BJ (cell line): ENCODE data around the gene CDK14. TPM values are rescaled to one million over a fixed set of nuclear protein-coding genes. Genes with fewer than 3 reads are reported as not detected.

Experiments
- CTCF ChIA-PET: fragments of 350-600 bp; formaldehyde crosslinking; extraction: SDS; loops from one replicate; lab custom pipeline; 2021; ENCODE audit warnings: antibody characterized with exemption, inconsistent platforms; lab: Yijun Ruan, JAX
- POLR2A ChIA-PET: fragments of 300-600 bp; sonication (Branson Sonifier 250); formaldehyde crosslinking; extraction: SDS; loops from one replicate; lab custom pipeline; 2021; ENCODE audit warnings: antibody characterized with exemption; lab: Charles Lee
- DNase-seq: peaks from one replicate; pipeline ENCODE4 v3.0.0-alpha.2; 2011; ENCODE audit warnings: low read depth
- H3K27me3 ChIP-seq: 2 replicates; pipeline ENCODE4 v1.6.0; 2011; ENCODE audit warnings: low read length; ENCODE audit not compliant: control insufficient read depth, insufficient read depth
- H3K36me3 ChIP-seq: 2 replicates; pipeline ENCODE4 v1.5.1; 2011; ENCODE audit warnings: low read length; ENCODE audit not compliant: control insufficient read depth, insufficient read depth
- H3K4me3 ChIP-seq: 2 replicates; pipeline ENCODE4 v1.5.1; 2011; ENCODE audit warnings: low read depth, mild to moderate bottlenecking, control low read depth, low read length
- polyA plus RNA-seq: library from polyadenylated mRNA; depleted of rRNA; stranded (reverse); fragments of >200 nt; gene quantifications from 2 replicates; pipeline ENCODE4 v1.2.3, GENCODE V29; 2011
- TF ChIP-seq, protein P1 (sequence below): IDR thresholded peaks from 2 replicates; pipeline ENCODE4 v1.5.1; 2011; ENCODE audit warnings: low read depth, mild to moderate bottlenecking, control low read depth, inconsistent platforms, low read length, moderate library complexity; ENCODE audit not compliant: insufficient read depth

Gene CDK14
- polyA plus RNA-seq, 1 experiment: 6.7 TPM

DNA sequence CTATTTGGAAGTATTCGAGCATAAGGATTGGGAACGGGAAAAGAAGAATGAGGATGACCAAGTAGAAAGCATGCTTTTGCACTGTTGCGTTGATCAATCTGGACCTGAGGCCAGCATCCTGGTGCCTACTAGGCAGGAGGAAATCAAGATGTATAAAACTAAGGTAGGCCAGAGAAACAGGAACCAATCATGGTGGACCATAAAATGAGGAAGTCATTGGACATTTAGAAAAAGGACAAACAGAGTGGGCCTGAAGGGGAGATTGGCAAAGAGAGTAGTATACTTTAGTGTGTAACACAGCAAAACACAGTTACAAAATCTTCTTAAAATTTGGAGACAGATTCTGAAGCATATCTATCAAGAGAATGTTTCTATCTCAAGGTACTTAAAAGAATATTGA lies 497.1 kb downstream of the CDK14 start:
- CTCF ChIA-PET: no interaction called here
- TF ChIP-seq, protein P1, sequence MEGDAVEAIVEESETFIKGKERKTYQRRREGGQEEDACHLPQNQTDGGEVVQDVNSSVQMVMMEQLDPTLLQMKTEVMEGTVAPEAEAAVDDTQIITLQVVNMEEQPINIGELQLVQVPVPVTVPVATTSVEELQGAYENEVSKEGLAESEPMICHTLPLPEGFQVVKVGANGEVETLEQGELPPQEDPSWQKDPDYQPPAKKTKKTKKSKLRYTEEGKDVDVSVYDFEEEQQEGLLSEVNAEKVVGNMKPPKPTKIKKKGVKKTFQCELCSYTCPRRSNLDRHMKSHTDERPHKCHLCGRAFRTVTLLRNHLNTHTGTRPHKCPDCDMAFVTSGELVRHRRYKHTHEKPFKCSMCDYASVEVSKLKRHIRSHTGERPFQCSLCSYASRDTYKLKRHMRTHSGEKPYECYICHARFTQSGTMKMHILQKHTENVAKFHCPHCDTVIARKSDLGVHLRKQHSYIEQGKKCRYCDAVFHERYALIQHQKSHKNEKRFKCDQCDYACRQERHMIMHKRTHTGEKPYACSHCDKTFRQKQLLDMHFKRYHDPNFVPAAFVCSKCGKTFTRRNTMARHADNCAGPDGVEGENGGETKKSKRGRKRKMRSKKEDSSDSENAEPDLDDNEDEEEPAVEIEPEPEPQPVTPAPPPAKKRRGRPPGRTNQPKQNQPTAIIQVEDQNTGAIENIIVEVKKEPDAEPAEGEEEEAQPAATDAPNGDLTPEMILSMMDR: no peak
- Histone ChIP-seq H3K27me3 (no peaks in the 10 kb centered on the region), H3K36me3 (no peaks in the 10 kb centered on the region), H3K4me3 (no peak overlapping the region)
- no peak for DNase-seq
- POLR2A ChIA-PET: no interaction called here

DNA sequence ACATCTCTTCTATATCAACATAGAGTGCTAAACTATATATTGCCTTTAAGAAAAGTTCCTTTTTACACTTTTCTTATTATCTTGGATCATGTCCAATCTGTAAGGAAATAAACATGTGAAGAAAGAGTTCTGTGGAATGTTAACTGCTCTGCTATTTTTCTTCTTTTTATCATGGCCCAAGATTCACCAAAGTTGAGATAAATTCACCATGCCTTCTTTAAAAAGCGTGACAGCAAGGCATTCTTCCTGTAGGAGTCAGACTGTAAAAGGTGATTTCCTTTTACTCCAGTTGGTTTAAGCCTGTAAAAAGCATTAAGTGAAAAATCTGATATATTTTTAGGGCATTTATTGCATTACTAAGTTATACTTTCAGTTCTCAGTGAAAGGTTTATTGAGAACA lies 502.4 kb downstream of the CDK14 start:
- CTCF ChIA-PET: no interaction called here
- POLR2A ChIA-PET: no interaction called here
- Histone ChIP-seq H3K36me3 (no peaks in the 10 kb centered on the region), H3K27me3 (no peaks in the 10 kb centered on the region), H3K4me3 (no peak overlapping the region)
- peak; percentile 36 for DNase-seq
- TF ChIP-seq, protein P1: no peak

DNA sequence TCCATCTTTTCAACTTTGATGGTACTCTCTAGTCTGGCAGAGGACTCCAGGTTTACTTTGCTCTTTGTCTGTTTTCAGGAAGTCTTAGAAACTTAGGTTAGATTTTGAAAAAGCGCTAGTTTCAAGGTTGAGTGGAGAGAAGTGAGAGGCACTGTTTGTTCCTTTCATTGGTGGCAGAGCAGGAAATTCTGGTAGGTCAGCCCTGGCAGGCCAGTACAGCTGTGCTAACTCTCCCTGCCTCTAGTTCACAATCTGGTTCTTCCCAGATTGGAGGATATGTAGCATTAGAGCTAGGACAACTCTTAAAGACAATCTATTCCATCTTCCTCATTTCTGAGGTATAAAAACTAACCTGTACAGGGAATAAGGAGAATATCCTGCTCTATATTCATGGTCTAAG lies 507.2 kb downstream of the CDK14 start:
- Histone ChIP-seq H3K36me3 (no peaks in the 10 kb centered on the region), H3K27me3 (no peaks in the 10 kb centered on the region), H3K4me3 (no peak overlapping the region)
- TF ChIP-seq, protein P1: no peak
- no peak for DNase-seq
- ChIA-PET POLR2A (no interaction called here), CTCF (interaction anchor here (0.7 to 1.4 kb wide), 2 partner anchors 19 to 162 kb away, joined by 3 read pairs; no protein-coding TSS in a partner anchor)

DNA sequence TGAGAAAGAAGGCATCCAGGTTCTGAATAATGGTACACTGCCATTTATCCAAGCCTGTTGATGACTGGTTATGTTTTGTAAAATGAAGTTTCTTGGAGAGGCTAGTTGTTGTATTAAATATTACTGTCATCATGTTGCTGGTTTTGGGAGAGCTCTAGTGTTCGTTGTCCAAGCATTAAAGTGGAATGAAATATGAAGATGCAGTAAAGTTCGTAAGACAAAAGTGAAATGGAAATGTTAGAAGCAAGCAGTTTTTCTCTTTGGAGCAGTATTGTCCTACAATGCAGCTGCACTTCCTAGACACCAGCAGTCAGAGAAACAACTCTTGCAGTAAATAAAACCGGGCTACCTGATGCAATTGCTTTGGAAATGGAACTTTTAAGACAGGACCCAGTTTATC lies 511.3 kb downstream of the CDK14 start:
- H3K27me3 ChIP-seq: no peaks in the 10 kb centered on the region
- H3K36me3 ChIP-seq: peaks cover under 1% of the 10 kb centered on the region; the same call in 1 of the 2 replicates
- ChIA-PET POLR2A (no interaction called here), CTCF (interaction anchor here (0.9 kb wide), 1 partner anchor 12 kb away, joined by 4 read pairs; no protein-coding TSS in a partner anchor)
- TF ChIP-seq, protein P1: no peak
- H3K4me3 ChIP-seq: no peak overlapping the region
- DNase-seq: no peak

DNA sequence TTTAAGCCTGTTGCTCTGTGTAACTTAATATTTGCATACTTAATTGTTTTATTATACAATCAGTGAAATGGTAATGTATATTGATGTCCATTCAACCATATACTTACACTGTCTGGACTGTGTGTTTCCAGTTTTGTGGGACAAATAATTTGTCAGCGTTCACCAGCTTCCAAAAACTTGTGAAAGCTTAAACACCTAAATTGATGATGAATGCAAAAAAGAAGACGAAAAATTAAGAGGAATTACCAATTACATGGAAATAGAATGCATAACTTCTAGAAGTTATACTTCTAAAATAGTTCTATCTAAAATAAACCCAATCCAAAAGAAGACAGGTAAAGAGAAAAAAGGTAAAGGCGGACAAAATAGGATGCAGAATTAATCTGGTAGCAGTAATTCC lies 513.1 kb downstream of the CDK14 start:
- ChIA-PET CTCF (no interaction called here), POLR2A (no interaction called here)
- Histone ChIP-seq H3K4me3 (no peak overlapping the region), H3K36me3 (peaks cover 1% of the 10 kb centered on the region; the same call in 1 of the 2 replicates), H3K27me3 (no peaks in the 10 kb centered on the region)
- no peak for DNase-seq
- TF ChIP-seq, protein P1: no peak
